SU-DHL-6 (cell line): ENCODE measurements around the gene ST8SIA4.

Source experiments
- EZH2phosphoT487 ChIP-seq: fragments of 200-600 bp; sonication (generic), shearing (Covaris generic); conservative IDR thresholded peaks from 2 replicates; pipeline ENCODE4 v1.6.1; 2018; ENCODE audit warnings: mild to moderate bottlenecking, antibody characterized with exemption, low read length, moderate library complexity, mixed read lengths
- TF ChIP-seq, protein P1 (sequence below): fragments of 200-600 bp; sonication (generic); IDR thresholded peaks from one replicate; pipeline ENCODE4 v1.5.1; 2017; ENCODE audit warnings: antibody characterized with exemption, mild to moderate bottlenecking, low read length, moderate library complexity; ENCODE audit not compliant: insufficient read depth, poor library complexity, severe bottlenecking

DNA sequence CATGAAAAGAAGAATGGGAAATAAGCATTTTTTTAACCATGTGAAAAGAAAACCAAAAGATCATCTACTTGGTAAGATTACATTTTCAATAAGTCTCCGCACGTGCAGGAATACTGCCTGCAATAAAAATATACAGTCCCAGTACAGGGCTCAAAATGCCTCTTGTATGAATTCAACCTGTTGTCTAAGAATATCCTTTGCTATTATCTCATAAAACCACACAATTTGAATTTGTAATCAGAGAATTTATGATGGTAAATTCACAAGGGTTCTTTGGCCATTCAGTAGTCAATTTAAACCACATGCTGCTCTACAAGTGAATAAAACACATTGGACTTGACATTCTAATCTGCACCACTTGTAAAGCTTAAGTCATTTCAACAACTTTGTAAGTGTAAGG lies 46.6 kb downstream of the ST8SIA4 start:
- TF ChIP-seq, protein P1, sequence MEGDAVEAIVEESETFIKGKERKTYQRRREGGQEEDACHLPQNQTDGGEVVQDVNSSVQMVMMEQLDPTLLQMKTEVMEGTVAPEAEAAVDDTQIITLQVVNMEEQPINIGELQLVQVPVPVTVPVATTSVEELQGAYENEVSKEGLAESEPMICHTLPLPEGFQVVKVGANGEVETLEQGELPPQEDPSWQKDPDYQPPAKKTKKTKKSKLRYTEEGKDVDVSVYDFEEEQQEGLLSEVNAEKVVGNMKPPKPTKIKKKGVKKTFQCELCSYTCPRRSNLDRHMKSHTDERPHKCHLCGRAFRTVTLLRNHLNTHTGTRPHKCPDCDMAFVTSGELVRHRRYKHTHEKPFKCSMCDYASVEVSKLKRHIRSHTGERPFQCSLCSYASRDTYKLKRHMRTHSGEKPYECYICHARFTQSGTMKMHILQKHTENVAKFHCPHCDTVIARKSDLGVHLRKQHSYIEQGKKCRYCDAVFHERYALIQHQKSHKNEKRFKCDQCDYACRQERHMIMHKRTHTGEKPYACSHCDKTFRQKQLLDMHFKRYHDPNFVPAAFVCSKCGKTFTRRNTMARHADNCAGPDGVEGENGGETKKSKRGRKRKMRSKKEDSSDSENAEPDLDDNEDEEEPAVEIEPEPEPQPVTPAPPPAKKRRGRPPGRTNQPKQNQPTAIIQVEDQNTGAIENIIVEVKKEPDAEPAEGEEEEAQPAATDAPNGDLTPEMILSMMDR, result no peak
- TF ChIP-seq EZH2phosphoT487, result no peak
